T-helper 17 cell (primary cell): ENCODE data around the gene DENND5A. TPM values are rescaled to one million over a fixed set of nuclear protein-coding genes. Genes with fewer than 3 reads are reported as not detected.
"Not testable (repeated sequence)": the region's sequence is repeated elsewhere in the genome, so short reads cannot be mapped to it uniquely, and the experiment has no call there.

Source experiments
- ATAC-seq: fragments of 150-1000 bp; cut with Tn5 transposase; 2 replicates; pipeline ENCODE4 v1.10.0; 2021; ENCODE audit warnings: mild to moderate bottlenecking, moderate library complexity
- DNase-seq, 3 donors: peaks; one replicate each; pipeline versions ENCODE4 v3.0.0 to v3.0.0-alpha.2; 2020 to 2021
- H3K9me3 ChIP-seq: one replicate; pipeline ENCODE4 v1.7.0; 2013; ENCODE audit warnings: low read length, mild to moderate bottlenecking; ENCODE audit not compliant: control insufficient read depth, poor library complexity, severe bottlenecking
- H3K27ac Mint-ChIP-seq: one replicate; pipeline ENCODE4 v1.8.0; 2022; ENCODE audit warnings: mild to moderate bottlenecking, moderate library complexity, mixed read lengths
- H3K27me3 Mint-ChIP-seq: one replicate; pipeline ENCODE4 v1.8.0; 2022; ENCODE audit warnings: mixed read lengths
- H3K36me3 Mint-ChIP-seq: one replicate; pipeline ENCODE4 v1.8.0; 2022; ENCODE audit warnings: low read depth, mixed read lengths
- H3K4me1 Mint-ChIP-seq: one replicate; pipeline ENCODE4 v1.8.0; 2022; ENCODE audit warnings: mild to moderate bottlenecking, mixed read lengths
- H3K4me3 Mint-ChIP-seq: one replicate; pipeline ENCODE4 v1.8.0; 2022; ENCODE audit warnings: mild to moderate bottlenecking, moderate library complexity, mixed read lengths
- total RNA-seq, 4 donors: library from RNA in 2 of 4; stranded (reverse) in 2 of 4; gene quantifications; one replicate each; pipeline ENCODE4 v1.2.3 and lab custom pipeline; 2022 to 2026

Gene DENND5A
- total RNA-seq, 2 donors from 2014 or later: 66.3 to 96.5 TPM

GRCh38 chr11:9170450-9170849 is 94.7 kb downstream of the DENND5A start:
- H3K27ac Mint-ChIP-seq: no peak overlapping the region
- no peak for ATAC-seq
- peaks cover 18% of the 10 kb centered on the region for H3K4me1 Mint-ChIP-seq
- H3K27me3 Mint-ChIP-seq: no peaks in the 10 kb centered on the region
- no peak overlapping the region for H3K4me3 Mint-ChIP-seq
- H3K36me3 Mint-ChIP-seq: peaks cover 16% of the 10 kb centered on the region
- no peak for DNase-seq
- H3K9me3 ChIP-seq: no peaks in the 10 kb centered on the region

- no peak overlapping the region for H3K4me3 Mint-ChIP-seq
Observed at GRCh38 chr11:9169595-9170295, 95.4 kb downstream of the DENND5A start.

GRCh38 chr11:9161991-9162390 is 103.2 kb downstream of the DENND5A start:
- H3K9me3 ChIP-seq, H3K4me3 Mint-ChIP-seq, H3K36me3 Mint-ChIP-seq, H3K27ac Mint-ChIP-seq, ATAC-seq, H3K4me1 Mint-ChIP-seq, H3K27me3 Mint-ChIP-seq, DNase-seq: not testable (repeated sequence)

More at GRCh38 chr11:9169595-9170295, 95.4 kb downstream of the DENND5A start:
- no peaks in the 10 kb centered on the region for H3K9me3 ChIP-seq
- Mint-ChIP-seq H3K4me1 (peaks cover 18% of the 10 kb centered on the region), H3K27ac (no peak overlapping the region), H3K36me3 (peaks cover 16% of the 10 kb centered on the region), H3K27me3 (no peaks in the 10 kb centered on the region)
- no peak for ATAC-seq
- no peak for DNase-seq

GRCh38 chr11:9160166-9160565 is 105.0 kb downstream of the DENND5A start:
- Mint-ChIP-seq H3K4me3 (no peak overlapping the region), H3K27me3 (no peaks in the 10 kb centered on the region), H3K4me1 (peaks cover 8% of the 10 kb centered on the region), H3K27ac (peak overlapping the region; percentile 54), H3K36me3 (peaks cover 2% of the 10 kb centered on the region)
- H3K9me3 ChIP-seq: no peaks in the 10 kb centered on the region
- DNase-seq: no peak
- ATAC-seq: no peak

- Mint-ChIP-seq H3K36me3 (peaks cover 2% of the 10 kb centered on the region), H3K4me3 (no peak overlapping the region), H3K27ac (peak overlapping the region; percentile 27), H3K27me3 (no peaks in the 10 kb centered on the region), H3K4me1 (peaks cover 8% of the 10 kb centered on the region)
- H3K9me3 ChIP-seq: no peaks in the 10 kb centered on the region
- ATAC-seq (no peak), DNase-seq (no peak)
Observed at GRCh38 chr11:9158898-9159391, 106.2 kb downstream of the DENND5A start.

GRCh38 chr11:9155930-9156329 is 109.2 kb downstream of the DENND5A start:
- ATAC-seq (no peak), DNase-seq (no peak)
- Mint-ChIP-seq H3K4me3 (no peak overlapping the region), H3K27ac (no peak overlapping the region), H3K36me3 (peaks cover 2% of the 10 kb centered on the region), H3K4me1 (peaks cover 8% of the 10 kb centered on the region), H3K27me3 (no peaks in the 10 kb centered on the region)
- no peaks in the 10 kb centered on the region for H3K9me3 ChIP-seq

GRCh38 chr11:9153651-9154050 is 111.5 kb downstream of the DENND5A start:
- H3K9me3 ChIP-seq: no peaks in the 10 kb centered on the region
- H3K27me3 Mint-ChIP-seq: no peaks in the 10 kb centered on the region
- no peak for ATAC-seq
- H3K36me3 Mint-ChIP-seq: peaks cover 7% of the 10 kb centered on the region
- H3K4me1 Mint-ChIP-seq: peaks cover 2% of the 10 kb centered on the region
- H3K27ac Mint-ChIP-seq: no peak overlapping the region
- no peak overlapping the region for H3K4me3 Mint-ChIP-seq
- no peak for DNase-seq

GRCh38 chr11:9151631-9152030 is 113.5 kb downstream of the DENND5A start:
- Mint-ChIP-seq H3K36me3 (peaks cover 18% of the 10 kb centered on the region), H3K27ac (no peak overlapping the region), H3K4me3 (no peak overlapping the region)

GRCh38 chr11:9150926-9151325 is 114.2 kb downstream of the DENND5A start:
- no peaks in the 10 kb centered on the region for H3K27me3 Mint-ChIP-seq
- peaks cover 9% of the 10 kb centered on the region for H3K4me1 Mint-ChIP-seq
- H3K36me3 Mint-ChIP-seq: peaks cover 18% of the 10 kb centered on the region
- no peak overlapping the region for H3K4me3 Mint-ChIP-seq
- no peaks in the 10 kb centered on the region for H3K9me3 ChIP-seq
- no peak overlapping the region for H3K27ac Mint-ChIP-seq
- DNase-seq (no peak), ATAC-seq (no peak)

More at GRCh38 chr11:9151631-9152030, 113.5 kb downstream of the DENND5A start:
- DNase-seq: no peak
- Mint-ChIP-seq H3K27me3 (no peaks in the 10 kb centered on the region), H3K4me1 (peaks cover 8% of the 10 kb centered on the region)
- no peaks in the 10 kb centered on the region for H3K9me3 ChIP-seq
- no peak for ATAC-seq

GRCh38 chr11:9150501-9150900 is 114.6 kb downstream of the DENND5A start:
- Mint-ChIP-seq H3K27me3 (no peaks in the 10 kb centered on the region), H3K27ac (no peak overlapping the region), H3K4me3 (no peak overlapping the region), H3K4me1 (peaks cover 9% of the 10 kb centered on the region), H3K36me3 (peaks cover 18% of the 10 kb centered on the region)
- no peak for DNase-seq
- ATAC-seq: no peak
- no peaks in the 10 kb centered on the region for H3K9me3 ChIP-seq

- no peak for DNase-seq
- Mint-ChIP-seq H3K27ac (peak overlapping the region; percentile 83), H3K27me3 (no peaks in the 10 kb centered on the region), H3K4me1 (peaks cover 9% of the 10 kb centered on the region), H3K4me3 (no peak overlapping the region), H3K36me3 (peaks cover 18% of the 10 kb centered on the region)
- ATAC-seq: no peak
- H3K9me3 ChIP-seq: no peaks in the 10 kb centered on the region
Observed at GRCh38 chr11:9148727-9149126, 116.4 kb downstream of the DENND5A start.

- no peaks in the 10 kb centered on the region for H3K27me3 Mint-ChIP-seq
- ATAC-seq (no peak), DNase-seq (no peak)
- peaks cover 18% of the 10 kb centered on the region for H3K36me3 Mint-ChIP-seq
- H3K27ac Mint-ChIP-seq: peak overlapping the region; percentile 83
- H3K9me3 ChIP-seq: no peaks in the 10 kb centered on the region
- no peak overlapping the region for H3K4me3 Mint-ChIP-seq
- H3K4me1 Mint-ChIP-seq: peaks cover 9% of the 10 kb centered on the region
Observed at GRCh38 chr11:9148035-9148434, 117.1 kb downstream of the DENND5A start.

- H3K27ac Mint-ChIP-seq: peak overlapping the region; percentile 29
- no peak overlapping the region for H3K4me3 Mint-ChIP-seq
- no peaks in the 10 kb centered on the region for H3K27me3 Mint-ChIP-seq
- no peak for DNase-seq
- no peak for ATAC-seq
- H3K9me3 ChIP-seq: no peaks in the 10 kb centered on the region
- peaks cover 9% of the 10 kb centered on the region for H3K4me1 Mint-ChIP-seq
- peaks cover 20% of the 10 kb centered on the region for H3K36me3 Mint-ChIP-seq
Observed at GRCh38 chr11:9146477-9146876, 118.7 kb downstream of the DENND5A start.

GRCh38 chr11:9145283-9145682 is 119.9 kb downstream of the DENND5A start:
- no peak overlapping the region for H3K4me3 Mint-ChIP-seq

More at GRCh38 chr11:9145283-9145682, 119.9 kb downstream of the DENND5A start:
- peak overlapping the region; percentile 14 for H3K27ac Mint-ChIP-seq
- peaks cover 14% of the 10 kb centered on the region for H3K4me1 Mint-ChIP-seq
- H3K27me3 Mint-ChIP-seq: no peaks in the 10 kb centered on the region
- ATAC-seq: no peak
- peaks cover 20% of the 10 kb centered on the region for H3K36me3 Mint-ChIP-seq
- no peaks in the 10 kb centered on the region for H3K9me3 ChIP-seq
- no peak for DNase-seq
